ENCODE data around the gene RTP2.

DNA sequence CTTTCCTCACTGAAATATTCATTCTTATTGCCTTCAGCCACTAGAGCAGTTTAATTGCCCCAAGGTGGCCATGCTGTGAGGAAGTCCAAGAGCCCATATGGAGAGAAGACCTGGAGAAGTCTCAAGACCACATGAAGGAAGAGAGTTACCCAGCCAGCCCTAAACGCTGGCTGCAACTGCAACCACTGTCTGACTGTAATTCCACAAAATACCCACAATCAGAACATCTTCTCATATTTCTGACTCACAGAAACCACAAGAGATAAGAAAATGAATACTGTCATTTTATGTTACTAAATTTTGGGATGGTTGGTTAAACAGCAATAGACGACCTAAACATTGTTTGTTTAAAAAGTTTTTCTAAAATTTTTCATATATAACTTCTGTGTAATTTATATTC lies 17.5 kb downstream of the RTP2 start:
- TF ChIP-seq, protein P1, sequence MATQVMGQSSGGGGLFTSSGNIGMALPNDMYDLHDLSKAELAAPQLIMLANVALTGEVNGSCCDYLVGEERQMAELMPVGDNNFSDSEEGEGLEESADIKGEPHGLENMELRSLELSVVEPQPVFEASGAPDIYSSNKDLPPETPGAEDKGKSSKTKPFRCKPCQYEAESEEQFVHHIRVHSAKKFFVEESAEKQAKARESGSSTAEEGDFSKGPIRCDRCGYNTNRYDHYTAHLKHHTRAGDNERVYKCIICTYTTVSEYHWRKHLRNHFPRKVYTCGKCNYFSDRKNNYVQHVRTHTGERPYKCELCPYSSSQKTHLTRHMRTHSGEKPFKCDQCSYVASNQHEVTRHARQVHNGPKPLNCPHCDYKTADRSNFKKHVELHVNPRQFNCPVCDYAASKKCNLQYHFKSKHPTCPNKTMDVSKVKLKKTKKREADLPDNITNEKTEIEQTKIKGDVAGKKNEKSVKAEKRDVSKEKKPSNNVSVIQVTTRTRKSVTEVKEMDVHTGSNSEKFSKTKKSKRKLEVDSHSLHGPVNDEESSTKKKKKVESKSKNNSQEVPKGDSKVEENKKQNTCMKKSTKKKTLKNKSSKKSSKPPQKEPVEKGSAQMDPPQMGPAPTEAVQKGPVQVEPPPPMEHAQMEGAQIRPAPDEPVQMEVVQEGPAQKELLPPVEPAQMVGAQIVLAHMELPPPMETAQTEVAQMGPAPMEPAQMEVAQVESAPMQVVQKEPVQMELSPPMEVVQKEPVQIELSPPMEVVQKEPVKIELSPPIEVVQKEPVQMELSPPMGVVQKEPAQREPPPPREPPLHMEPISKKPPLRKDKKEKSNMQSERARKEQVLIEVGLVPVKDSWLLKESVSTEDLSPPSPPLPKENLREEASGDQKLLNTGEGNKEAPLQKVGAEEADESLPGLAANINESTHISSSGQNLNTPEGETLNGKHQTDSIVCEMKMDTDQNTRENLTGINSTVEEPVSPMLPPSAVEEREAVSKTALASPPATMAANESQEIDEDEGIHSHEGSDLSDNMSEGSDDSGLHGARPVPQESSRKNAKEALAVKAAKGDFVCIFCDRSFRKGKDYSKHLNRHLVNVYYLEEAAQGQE (IDR thresholded peaks at IDR 0.05; ENCODE audit: low read depth): no peak
- no peak for TF ChIP-seq CEBPB (IDR thresholded peaks at IDR 0.05)
- TF ChIP-seq YY1 (IDR thresholded peaks at IDR 0.05; ENCODE audit: low read depth): no peak
- TF ChIP-seq EP300 (IDR thresholded peaks at IDR 0.05; ENCODE audit: borderline replicate concordance): no peak

All from Ishikawa (cell line).